Muscle of back (tissue), 11 donors: ENCODE data around the gene SLC38A8. TPM values are rescaled to one million over a fixed set of nuclear protein-coding genes. Genes with fewer than 3 reads are reported as not detected.

Experiments
- DNase-seq, 3 donors: peaks; one replicate each; pipeline versions ENCODE4 v3.0.0 to v3.0.0-alpha.2; 2013
- polyA plus RNA-seq, 10 donors: library from polyadenylated mRNA; unstranded; fragments of 120-200 nt; gene quantifications; one replicate each; pipeline ENCODE4 v1.2.1, GENCODE V29; 2013; ENCODE audit not compliant: insufficient read length in 10 of 10

SLC38A8 gene
- polyA plus RNA-seq, 10 donors: not detected

DNA sequence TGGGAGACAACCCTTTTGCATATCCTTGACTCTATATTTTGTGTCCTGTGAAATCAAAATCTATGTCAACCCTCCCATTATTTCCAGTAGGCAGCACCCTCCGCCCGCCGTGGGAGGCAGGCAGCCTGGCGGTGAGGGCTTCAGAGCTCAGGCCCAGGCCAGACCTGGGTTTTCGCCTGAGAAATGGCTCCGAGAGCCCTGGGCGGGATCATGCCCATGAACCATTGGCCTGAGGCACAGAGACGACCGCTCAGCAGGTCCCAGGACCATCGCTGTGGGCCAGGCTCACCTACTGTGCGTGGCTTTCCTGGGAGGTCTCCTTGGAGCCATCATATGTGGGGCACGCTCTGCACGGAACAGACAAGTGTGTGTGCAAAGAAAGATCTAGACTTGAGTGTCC is 6.3 kb upstream of the SLC38A8 start:
- DNase-seq: no peak

DNA sequence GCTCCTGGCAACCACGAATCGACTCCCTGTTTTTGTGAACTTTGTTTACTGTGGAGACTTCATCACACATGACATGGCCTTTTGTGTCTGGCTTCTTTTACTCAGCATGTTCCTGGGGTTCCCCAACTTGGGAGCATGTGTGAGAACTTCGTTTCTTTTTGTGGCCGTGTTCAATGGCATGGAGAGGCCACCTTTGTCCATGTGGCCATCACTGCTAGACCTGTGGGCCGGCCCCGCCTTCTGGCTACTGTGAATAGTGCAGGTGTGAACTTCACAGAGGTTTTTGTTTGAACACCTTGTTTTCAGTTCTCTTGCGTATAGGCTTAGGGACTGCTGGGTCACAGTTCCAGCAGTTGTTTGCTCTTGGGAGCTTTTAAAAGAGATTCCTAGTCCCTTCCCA is 5.7 kb upstream of the SLC38A8 start:
- DNase-seq: no peak

DNA sequence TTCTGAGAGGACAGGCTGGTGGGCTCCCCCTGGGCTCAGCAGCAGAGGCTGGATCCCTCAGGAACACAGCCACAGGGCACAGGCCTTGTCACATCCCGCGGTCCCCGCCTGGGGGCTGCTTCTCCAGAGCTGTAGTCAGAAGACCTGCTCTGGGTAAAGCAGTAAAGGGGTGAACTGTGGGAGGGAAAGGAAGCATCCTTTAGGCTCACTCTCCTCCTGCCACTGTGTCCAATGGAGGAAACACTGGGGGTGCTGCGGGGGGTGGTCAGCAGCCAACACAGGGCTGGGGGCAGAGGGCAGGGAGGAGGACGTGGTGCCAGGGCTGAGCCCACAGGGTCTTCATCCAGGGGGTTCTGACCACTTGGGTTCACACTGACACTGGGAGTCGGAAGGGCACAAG is 5.0 kb upstream of the SLC38A8 start:
- DNase-seq: no peak

GRCh38 chr16:84047206-84047605 is 4.6 kb upstream of the SLC38A8 start:
- DNase-seq: no peak

DNA sequence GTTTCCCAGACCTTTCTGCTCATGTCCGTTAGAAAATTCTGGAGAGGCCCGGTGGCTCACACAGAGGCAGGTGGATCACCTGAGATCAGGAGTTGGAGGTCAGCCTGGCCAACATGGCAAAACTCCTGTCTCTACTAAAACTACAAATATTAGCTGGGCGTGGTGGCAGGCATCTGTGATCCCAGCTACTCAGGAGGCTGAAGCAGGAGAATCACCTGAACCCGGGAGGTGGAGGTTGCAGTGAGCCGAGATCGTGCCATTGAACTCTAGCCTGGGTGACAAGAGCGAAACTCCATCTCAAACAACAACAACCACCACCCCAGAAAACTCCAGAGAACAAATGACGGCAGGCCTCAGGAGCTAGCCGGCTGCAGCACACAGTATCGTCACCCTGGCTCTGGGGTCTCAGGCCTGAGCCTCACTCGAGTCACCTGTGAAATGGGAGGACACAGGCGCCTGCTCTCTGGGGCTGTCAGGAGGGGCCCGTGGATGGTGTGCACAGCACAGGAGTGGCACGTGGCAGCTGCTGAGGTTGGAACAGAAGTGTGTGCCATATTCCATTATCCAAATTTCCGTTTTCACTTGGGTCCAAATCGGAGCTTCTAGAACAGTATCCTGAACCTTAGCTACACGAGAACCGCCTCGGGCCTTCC is 3.3 kb upstream of the SLC38A8 start:
- no peak for DNase-seq

DNA sequence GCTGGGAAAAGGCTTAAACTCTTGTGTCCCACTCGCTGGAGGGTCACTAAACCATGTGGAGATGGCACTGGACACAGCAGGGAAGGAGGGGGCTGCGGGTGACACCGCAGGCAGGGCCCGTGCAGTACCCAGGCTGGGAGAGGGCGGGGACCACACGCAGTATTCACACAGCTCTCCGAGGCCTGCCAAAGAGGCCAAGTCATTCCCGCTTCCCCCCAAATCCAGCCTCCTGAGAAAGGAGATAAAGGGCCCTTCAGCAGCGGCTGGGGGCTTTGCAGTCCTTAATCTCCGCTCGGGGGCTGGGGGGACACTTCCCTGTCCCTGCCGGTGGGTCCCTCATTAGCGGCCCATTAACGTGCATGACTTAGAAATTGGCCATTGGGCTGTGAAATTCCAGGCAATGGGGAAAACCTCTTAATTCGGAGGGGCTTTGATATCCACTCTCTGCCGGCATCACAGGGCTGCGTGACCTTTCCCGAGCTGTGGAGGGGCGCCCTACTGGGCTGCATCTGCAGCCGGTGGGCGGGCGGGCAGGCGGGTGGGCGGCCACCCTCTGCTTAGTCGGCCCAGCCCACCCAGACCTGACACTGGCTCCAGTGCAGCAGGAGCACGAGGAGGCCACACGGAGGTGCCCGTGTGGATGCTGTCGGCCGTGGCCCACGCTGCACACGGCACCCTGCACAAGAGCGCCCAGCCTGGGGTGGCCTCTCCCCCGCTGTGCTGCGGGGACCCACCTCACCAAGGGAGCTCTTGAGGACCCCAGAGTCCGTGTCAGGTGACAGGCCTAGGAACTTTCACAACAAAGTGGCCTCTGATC is 2.6 kb upstream of the SLC38A8 start:
- DNase-seq: no peak

GRCh38 chr16:84044118-84044488 is 1.5 kb upstream of the SLC38A8 start:
- no peak for DNase-seq

DNA sequence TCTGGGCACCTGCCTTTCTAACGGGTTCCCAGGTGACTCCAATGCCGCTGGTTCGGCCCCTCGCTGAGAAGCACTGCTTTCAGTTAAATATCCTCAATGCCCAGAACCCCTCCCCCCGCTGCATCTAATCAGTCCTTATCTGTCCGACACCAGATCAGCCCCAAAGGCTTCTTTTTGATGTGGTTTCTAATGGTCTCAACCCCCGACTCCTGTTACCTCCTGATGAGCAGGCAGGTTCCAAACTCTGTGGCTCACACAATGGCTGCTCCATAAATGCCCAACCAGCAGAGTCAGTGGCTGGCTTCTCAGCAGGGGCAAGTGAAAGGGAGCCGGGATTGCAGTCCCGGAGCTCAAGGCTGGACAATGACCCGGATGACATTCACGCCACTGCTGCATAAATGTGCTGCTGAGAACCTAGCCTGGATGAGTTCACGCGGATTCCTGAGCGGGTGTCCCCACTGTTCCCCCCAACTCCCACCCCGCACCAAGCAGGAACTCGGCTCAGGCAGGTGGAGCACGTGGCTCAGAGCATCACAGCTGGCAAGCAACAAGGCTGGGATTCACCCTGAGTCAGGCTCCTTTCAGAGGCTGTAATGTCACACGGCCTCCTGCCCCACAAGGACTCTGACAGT is 1.0 kb upstream of the SLC38A8 start:
- no peak for DNase-seq

- DNase-seq: no peak
Measured at GRCh38 chr16:84042879-84043485, 387 bp upstream of the SLC38A8 start.

DNA sequence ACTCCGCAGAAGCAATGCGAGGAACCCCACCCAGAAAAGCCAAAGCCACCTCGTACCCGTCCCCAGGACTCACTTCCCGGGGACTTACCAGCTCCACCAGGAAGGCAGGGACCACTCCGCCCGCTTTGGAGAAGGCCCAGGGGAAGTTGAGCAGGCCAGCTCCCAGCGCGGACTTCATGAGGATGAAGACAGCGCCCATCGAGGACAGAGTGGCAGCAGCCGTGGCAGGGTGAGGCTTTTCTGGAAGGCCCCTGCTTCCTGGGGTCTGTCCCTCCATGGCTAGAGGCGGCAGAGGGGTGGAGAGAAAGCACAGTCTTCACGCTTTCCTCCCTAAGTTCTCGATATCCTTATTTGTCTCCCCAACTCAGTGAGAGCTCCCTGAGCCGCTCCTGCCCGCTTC is 714 bp downstream of the SLC38A8 start:
- no peak for DNase-seq

DNA sequence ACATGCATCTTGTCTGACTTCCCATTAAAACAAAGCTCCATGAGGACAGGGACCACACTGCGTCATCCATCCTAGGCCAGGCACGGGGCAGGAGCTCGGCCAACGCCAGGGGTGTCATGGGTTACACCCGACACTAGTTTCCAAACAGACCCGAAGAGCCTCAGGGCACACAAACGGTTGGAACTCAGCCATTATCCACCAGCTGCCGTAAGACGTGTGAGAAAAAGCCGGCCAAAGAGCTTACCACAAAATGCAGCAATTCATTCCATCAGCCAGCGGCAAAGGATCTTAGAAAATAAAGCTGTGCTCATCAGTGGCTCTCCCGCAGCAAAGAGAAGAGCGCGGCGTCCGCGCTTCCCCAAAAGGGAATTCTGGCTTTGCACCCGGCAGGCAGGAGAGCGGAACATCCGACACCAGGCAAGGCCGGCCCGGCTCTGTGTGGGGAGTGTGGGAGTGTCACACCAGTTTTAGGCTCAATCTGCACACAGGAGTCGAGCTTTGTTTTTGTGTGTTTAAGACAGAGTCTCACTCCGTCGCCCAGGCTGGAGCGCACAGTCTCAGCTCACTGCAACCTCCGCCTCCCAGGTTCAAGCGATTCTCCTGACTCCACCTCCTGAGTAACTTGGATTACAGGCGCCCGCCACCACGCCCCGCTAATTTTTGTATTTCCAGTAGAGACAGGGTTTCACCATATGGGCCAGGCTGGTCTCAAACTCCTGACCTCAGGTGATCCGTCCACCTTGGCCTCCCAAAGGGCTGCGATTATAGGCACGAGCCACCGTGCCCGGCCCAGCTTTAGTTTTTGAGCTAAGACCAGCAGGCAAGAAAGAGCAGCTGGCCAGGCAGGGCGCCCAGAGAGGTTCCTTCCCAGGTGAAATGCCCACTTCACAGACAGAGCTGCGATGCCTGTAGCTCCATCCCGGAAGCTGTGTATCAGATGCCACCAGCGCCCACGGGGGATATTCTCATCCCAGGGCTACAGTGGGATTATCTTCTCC is 1.5 kb downstream of the SLC38A8 start:
- DNase-seq: peak; percentile 23 to 68 (median 42)

GRCh38 chr16:84040226-84040822 is 2.3 kb downstream of the SLC38A8 start:
- no peak for DNase-seq

- no peak for DNase-seq
Measured at GRCh38 chr16:84039696-84040095, 2.9 kb downstream of the SLC38A8 start.

DNA sequence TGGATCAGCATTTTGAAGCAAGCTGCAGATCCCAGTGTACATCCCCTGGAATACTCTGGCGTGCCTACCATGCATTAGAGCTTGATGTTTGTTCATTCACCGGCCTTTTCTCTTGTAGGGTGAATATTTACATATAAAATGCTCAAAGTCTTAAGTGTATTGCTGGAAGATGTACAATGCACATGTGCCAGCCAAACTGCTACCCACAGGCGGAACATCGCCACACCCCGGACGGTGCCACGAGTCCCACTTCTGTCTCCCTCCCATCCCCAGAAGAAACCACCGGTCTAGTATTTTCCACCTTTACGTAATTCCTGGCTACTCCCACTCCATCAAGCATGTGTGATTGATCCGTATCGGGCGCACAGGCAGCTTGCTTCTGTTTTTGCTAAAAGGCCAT is 4.1 kb downstream of the SLC38A8 start:
- DNase-seq: no peak

- DNase-seq: no peak
Measured at GRCh38 chr16:84036982-84037425, 5.6 kb downstream of the SLC38A8 start.

DNA sequence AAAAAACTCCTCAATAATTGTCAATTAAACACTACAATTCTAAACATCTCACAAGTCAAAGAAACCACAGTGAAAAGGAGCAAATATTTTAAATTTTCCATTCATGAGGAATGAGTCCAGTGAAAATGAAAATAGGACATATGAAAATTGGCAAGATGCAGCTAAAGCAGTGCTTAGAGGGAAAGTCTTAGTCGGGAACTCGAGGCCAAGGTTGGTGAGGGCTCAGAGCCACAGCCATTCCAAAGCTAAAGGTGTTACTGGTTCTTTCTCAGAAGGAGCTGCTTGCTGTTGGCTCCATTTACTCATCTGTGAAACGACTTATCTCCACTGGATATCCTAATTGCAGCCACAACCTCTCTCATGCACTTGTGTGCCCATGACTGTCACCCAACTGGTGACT is 6.5 kb downstream of the SLC38A8 start:
- DNase-seq: no peak

DNA sequence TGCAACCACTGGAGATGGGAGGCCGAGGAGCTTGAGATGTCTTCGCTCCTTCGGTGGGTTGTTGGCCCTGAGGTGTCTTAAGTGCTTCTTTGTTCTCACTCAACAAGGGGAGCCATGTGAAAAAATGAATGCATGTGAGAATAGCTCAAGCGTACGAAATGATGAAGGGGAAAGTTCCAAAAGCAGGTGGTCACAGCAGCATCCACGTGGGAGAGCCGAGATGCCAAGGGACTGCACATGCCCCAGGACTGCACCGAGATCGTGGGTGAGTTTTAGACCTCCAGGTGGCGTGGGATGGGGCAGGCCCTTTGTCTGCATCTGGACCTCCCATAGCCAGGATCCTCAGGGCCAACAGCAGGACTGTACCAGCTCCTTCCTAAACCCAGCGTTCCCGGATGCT is 8.1 kb downstream of the SLC38A8 start:
- DNase-seq: no peak

- no peak for DNase-seq
Measured at GRCh38 chr16:84033251-84034195, 9.1 kb downstream of the SLC38A8 start.

GRCh38 chr16:84032458-84033178 is 10.0 kb downstream of the SLC38A8 start:
- DNase-seq: no peak
